ENCODE data around the gene IFT88. TPM values are rescaled to one million over a fixed set of nuclear protein-coding genes. Genes with fewer than 3 reads are reported as not detected.

The IFT88 gene
- total RNA-seq, result 10 to 100 TPM; 11.4 to 22.0 (median 13.3) TPM

DNA sequence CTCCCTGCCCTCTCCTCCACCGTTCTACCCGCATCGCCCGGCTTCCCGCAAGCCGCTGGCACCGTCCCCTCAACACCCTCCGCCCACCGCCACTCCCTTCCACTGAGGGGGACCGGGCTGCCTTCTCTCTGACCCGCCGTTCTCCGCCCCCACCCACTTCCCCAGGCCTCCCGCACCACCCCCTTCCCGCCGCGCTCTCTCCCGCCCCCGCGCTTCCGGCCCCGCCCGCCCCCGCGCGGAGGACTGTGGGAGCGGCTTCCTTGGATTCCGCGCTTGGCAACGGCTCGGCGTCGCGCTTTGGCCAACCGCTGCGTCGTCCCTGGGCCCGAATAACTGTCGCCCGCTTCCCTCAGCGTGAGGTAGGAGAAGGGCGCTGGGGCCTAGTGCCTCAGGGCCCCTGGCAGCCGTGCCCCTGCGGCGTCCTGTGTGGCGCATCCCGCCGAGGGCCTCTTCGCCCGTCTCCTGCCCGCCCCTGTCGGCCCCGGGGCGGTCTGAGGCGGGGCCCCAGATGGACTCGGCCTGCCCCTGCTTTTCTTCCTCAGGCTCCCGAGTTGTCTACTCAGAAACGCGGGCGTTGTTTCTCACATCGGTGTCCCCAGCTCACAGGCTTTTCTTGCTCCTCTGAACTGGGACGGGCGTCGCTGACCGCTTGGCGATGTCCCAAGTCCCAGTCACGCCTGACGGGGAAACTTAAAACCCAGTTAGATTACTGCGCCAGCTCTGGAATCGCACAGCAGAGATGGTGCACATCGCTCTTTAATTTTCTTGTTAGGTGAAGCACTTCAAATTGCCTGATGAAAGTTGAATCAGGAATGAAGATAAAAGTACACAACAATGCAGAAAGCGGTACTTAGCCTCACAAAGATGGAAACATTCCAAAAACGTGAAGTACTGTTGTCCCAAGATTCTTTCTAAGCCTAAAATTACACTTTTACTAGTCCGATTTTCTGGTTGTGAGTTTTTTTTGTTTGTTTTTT is at the start of gene IFT88:
Gene IFT88, plus strand, starts transcription at position 260 of the 977 bp plus-strand sequence. CDS start 7,229 bp downstream, outside the sequence.
- TF ChIP-seq, protein P1, sequence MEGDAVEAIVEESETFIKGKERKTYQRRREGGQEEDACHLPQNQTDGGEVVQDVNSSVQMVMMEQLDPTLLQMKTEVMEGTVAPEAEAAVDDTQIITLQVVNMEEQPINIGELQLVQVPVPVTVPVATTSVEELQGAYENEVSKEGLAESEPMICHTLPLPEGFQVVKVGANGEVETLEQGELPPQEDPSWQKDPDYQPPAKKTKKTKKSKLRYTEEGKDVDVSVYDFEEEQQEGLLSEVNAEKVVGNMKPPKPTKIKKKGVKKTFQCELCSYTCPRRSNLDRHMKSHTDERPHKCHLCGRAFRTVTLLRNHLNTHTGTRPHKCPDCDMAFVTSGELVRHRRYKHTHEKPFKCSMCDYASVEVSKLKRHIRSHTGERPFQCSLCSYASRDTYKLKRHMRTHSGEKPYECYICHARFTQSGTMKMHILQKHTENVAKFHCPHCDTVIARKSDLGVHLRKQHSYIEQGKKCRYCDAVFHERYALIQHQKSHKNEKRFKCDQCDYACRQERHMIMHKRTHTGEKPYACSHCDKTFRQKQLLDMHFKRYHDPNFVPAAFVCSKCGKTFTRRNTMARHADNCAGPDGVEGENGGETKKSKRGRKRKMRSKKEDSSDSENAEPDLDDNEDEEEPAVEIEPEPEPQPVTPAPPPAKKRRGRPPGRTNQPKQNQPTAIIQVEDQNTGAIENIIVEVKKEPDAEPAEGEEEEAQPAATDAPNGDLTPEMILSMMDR (IDR thresholded peaks at IDR 0.05; ENCODE audit: low read depth), result no peak

GRCh38 chr13:20518660-20519100 is 48.3 kb upstream of the IFT88 start:
- TF ChIP-seq, protein P1 (IDR thresholded peaks at IDR 0.05; ENCODE audit: low read depth), result no peak

- TF ChIP-seq, protein P1 (IDR thresholded peaks at IDR 0.05; ENCODE audit: low read depth), result no peak
These were observed 47.1 kb upstream of the IFT88 start for GRCh38 chr13:20519875-20520274.

GRCh38 chr13:20521364-20522115 is 45.4 kb upstream of the IFT88 start:
- TF ChIP-seq, protein P1 (IDR thresholded peaks at IDR 0.05; ENCODE audit: low read depth), result no peak

- TF ChIP-seq, protein P1 (IDR thresholded peaks at IDR 0.05; ENCODE audit: low read depth), result no peak
These were observed 41.8 kb upstream of the IFT88 start for GRCh38 chr13:20525144-20525600.

- TF ChIP-seq, protein P1 (IDR thresholded peaks at IDR 0.05; ENCODE audit: low read depth), result no peak
These were observed 41.1 kb upstream of the IFT88 start, which contains the start of gene CRYL1 for GRCh38 chr13:20525601-20526544. CRYL1 (minus strand) TSS chr13:20525857; CDS start chr13:20525794, 63 bp downstream.
